H1 (cell line): ENCODE data around the gene ZFYVE19. TPM values are rescaled to one million over a fixed set of nuclear protein-coding genes. Genes with fewer than 3 reads are reported as not detected.

Source experiments
- CTCF ChIA-PET: fragments of 300-600 bp; sonication (Branson Sonifier 250); formaldehyde crosslinking; loops from one replicate; lab custom pipeline; 2021; ENCODE audit not compliant: partially characterized antibody; lab: Charles Lee
- POLR2A ChIA-PET: fragments of 300-600 bp; sonication (Branson Sonifier 250); formaldehyde crosslinking; loops from one replicate; lab custom pipeline; 2021; ENCODE audit warnings: inconsistent platforms; ENCODE audit not compliant: partially characterized antibody; lab: Charles Lee
- DNase-seq, 2 experiments: peaks; one replicate each; pipeline versions ENCODE4 v3.0.0 to v3.0.0-alpha.2; 2010 to 2022; ENCODE audit warnings: low spot score in 2 of 2, low read depth in 1 of 2, mixed read lengths in 1 of 2
- FAIRE-seq: peaks from 2 replicates; lab custom pipeline; 2011; peaks lifted over from hg19 to GRCh38; lab: Jason Lieb, UNC
- H2AFZ ChIP-seq: 2 replicates; pipeline ENCODE4 v1.8.1; 2012; ENCODE audit warnings: low read length, inconsistent platforms
- H2AK5ac ChIP-seq: 2 replicates; pipeline ENCODE4 v1.6.1; 2013; ENCODE audit warnings: low read depth, low read length
- H2BK120ac ChIP-seq: replicated peaks from 2 replicates; pipeline ENCODE3; 2013; ENCODE audit warnings: low read depth, low read length, inconsistent platforms
- H2BK12ac ChIP-seq: 2 replicates; pipeline ENCODE4 v1.6.1; 2013; ENCODE audit warnings: low read depth, low read length
- H2BK15ac ChIP-seq: 2 replicates; pipeline ENCODE4 v1.6.1; 2013; ENCODE audit warnings: low read length
- H2BK20ac ChIP-seq: 2 replicates; pipeline ENCODE4 v1.6.1; 2013; ENCODE audit warnings: low read length
- H2BK5ac ChIP-seq: 2 replicates; pipeline ENCODE4 v1.6.1; 2013; ENCODE audit warnings: low read depth, low read length
- H3K14ac ChIP-seq: 2 replicates; pipeline ENCODE4 v1.6.1; 2013; ENCODE audit warnings: inconsistent platforms; ENCODE audit not compliant: insufficient read length
- H3K18ac ChIP-seq: 2 replicates; pipeline ENCODE4 v1.6.1; 2013; ENCODE audit warnings: low read length; ENCODE audit errors: extremely low read depth
- H3K23ac ChIP-seq: 2 replicates; pipeline ENCODE4 v1.6.1; 2013; ENCODE audit warnings: inconsistent platforms; ENCODE audit not compliant: insufficient read length
- H3K23me2 ChIP-seq: 2 replicates; pipeline ENCODE4 v1.6.1; 2013; ENCODE audit warnings: low read depth, low read length
- H3K27ac ChIP-seq: 2 replicates; pipeline ENCODE4 v1.6.1; 2011; ENCODE audit warnings: low read depth, low read length, inconsistent platforms
- H3K27me3 ChIP-seq, 4 experiments: replicated peaks in 1 of 4; 1 replicate in 1 of 4; 2 replicates in 3 of 4; pipeline versions ENCODE4 v1.6.1 to v1.8.1; 2011 to 2013; ENCODE audit warnings: low read length in 3 of 4, mild to moderate bottlenecking in 3 of 4, inconsistent platforms in 2 of 4, mixed read lengths in 2 of 4, moderate library complexity in 1 of 4; ENCODE audit not compliant: control insufficient read depth in 3 of 4, insufficient read depth in 3 of 4; ENCODE audit errors: extremely low read depth in 1 of 4
- H3K36me3 ChIP-seq, 4 experiments: 2 replicates each; pipeline versions ENCODE4 v1.6.1 to v1.8.1; 2011 to 2013; ENCODE audit warnings: mild to moderate bottlenecking in 4 of 4, low read length in 3 of 4, moderate library complexity in 2 of 4, control low read depth in 1 of 4, inconsistent platforms in 1 of 4; ENCODE audit not compliant: insufficient read depth in 4 of 4, control insufficient read depth in 2 of 4
- H3K4ac ChIP-seq: replicated peaks from 2 replicates; pipeline ENCODE3; 2013; ENCODE audit warnings: low read length, low read depth, mixed read lengths, inconsistent platforms; ENCODE audit not compliant: insufficient read length
- H3K4me1 ChIP-seq, 4 experiments: replicated peaks in 1 of 4; 1 replicate in 1 of 4; 2 replicates in 3 of 4; pipeline versions ENCODE4 v1.6.1 to v1.8.1; 2011 to 2013; ENCODE audit warnings: low read length in 3 of 4, inconsistent platforms in 2 of 4, mixed read lengths in 1 of 4; ENCODE audit not compliant: insufficient read depth in 4 of 4, control insufficient read depth in 3 of 4
- H3K4me2 ChIP-seq, 2 experiments: 2 replicates each; pipeline versions ENCODE4 v1.6.1 to v1.8.1; 2011 to 2013; ENCODE audit warnings: low read depth in 2 of 2, low read length in 2 of 2, control low read depth in 1 of 2, inconsistent platforms in 1 of 2, mild to moderate bottlenecking in 1 of 2; ENCODE audit not compliant: insufficient read depth in 1 of 2
- H3K4me3 ChIP-seq, 4 experiments: fragments of 200-600, 300-600 bp in 1 of 4; sonication (generic), shearing (Covaris generic), sonication (Bioruptor Twin) in 1 of 4; 2 replicates each; pipeline versions ENCODE4 v1.5.1 to v1.8.1; 2011 to 2016; ENCODE audit warnings: low read length in 4 of 4, low read depth in 3 of 4, control low read depth in 2 of 4, inconsistent platforms in 2 of 4, mild to moderate bottlenecking in 2 of 4, mixed read lengths in 1 of 4, moderate library complexity in 1 of 4; ENCODE audit not compliant: insufficient read depth in 2 of 4; ENCODE audit errors: extremely low read depth in 1 of 4
- H3K56ac ChIP-seq: replicated peaks from 2 replicates; pipeline ENCODE3; 2013; ENCODE audit warnings: low read depth, mild to moderate bottlenecking, mixed read lengths, low read length, inconsistent platforms; ENCODE audit not compliant: insufficient read length
- H3K79me1 ChIP-seq: 2 replicates; pipeline ENCODE4 v1.6.1; 2013; ENCODE audit warnings: low read depth, low read length, control low read depth
- H3K79me2 ChIP-seq, 2 experiments: 2 replicates each; pipeline versions ENCODE4 v1.6.1 to v1.8.1; 2012 to 2013; ENCODE audit warnings: low read length in 2 of 2, mild to moderate bottlenecking in 2 of 2, inconsistent platforms in 1 of 2; ENCODE audit not compliant: insufficient read depth in 2 of 2, control insufficient read depth in 1 of 2
- H3K9ac ChIP-seq, 4 experiments: replicated peaks in 1 of 4; 1 replicate in 1 of 4; 2 replicates in 3 of 4; pipeline versions ENCODE4 v1.6.1 to v1.8.1; 2011 to 2013; ENCODE audit warnings: low read depth in 3 of 4, low read length in 3 of 4, control low read depth in 2 of 4, mild to moderate bottlenecking in 2 of 4, moderate library complexity in 2 of 4, inconsistent platforms in 1 of 4; ENCODE audit errors: extremely low read depth in 1 of 4
- H3K9me3 ChIP-seq, 2 experiments: 2 replicates each; pipeline versions ENCODE4 v1.6.1 to v1.8.1; 2012 to 2013; ENCODE audit warnings: mild to moderate bottlenecking in 2 of 2, moderate library complexity in 2 of 2, control low read depth in 1 of 2, inconsistent platforms in 1 of 2, low read depth in 1 of 2, low read length in 1 of 2, mixed read lengths in 1 of 2; ENCODE audit not compliant: insufficient read depth in 2 of 2
- H4K20me1 ChIP-seq, 2 experiments: replicated peaks in 1 of 2; 2 replicates each; pipeline versions ENCODE3 to v1.8.1; 2011 to 2013; ENCODE audit warnings: inconsistent platforms in 2 of 2, low read length in 2 of 2, mild to moderate bottlenecking in 1 of 2; ENCODE audit not compliant: insufficient read depth in 2 of 2, control insufficient read depth in 1 of 2
- H4K5ac ChIP-seq: 2 replicates; pipeline ENCODE4 v1.6.1; 2013; ENCODE audit warnings: low read length, low read depth, mixed read lengths, inconsistent platforms; ENCODE audit not compliant: insufficient read length
- H4K8ac ChIP-seq: 2 replicates; pipeline ENCODE4 v1.8.0; 2013; ENCODE audit warnings: mild to moderate bottlenecking, moderate library complexity, low read length, inconsistent platforms; ENCODE audit not compliant: insufficient read depth; ENCODE audit errors: extremely low read depth
- H4K91ac ChIP-seq: replicated peaks from 2 replicates; pipeline ENCODE3; 2013; ENCODE audit warnings: low read length, mixed read lengths, inconsistent platforms; ENCODE audit not compliant: insufficient read length
- CBX8 ChIP-seq: fragments of 300-800, 300-1000 bp; sonication (generic); IDR thresholded peaks from 2 replicates; pipeline ENCODE4 v1.7.1; 2016; ENCODE audit warnings: low read depth, low read length, borderline replicate concordance
- SAP30 ChIP-seq: fragments of 300-600 bp; sonication (generic); IDR thresholded peaks from 2 replicates; pipeline ENCODE4 v1.7.1; 2012; ENCODE audit warnings: low read length, moderate library complexity, mild to moderate bottlenecking, inconsistent platforms; ENCODE audit not compliant: insufficient read depth, insufficient replicate concordance
- SIN3A ChIP-seq, 2 experiments: IDR thresholded peaks in 1 of 2; conservative IDR thresholded peaks in 1 of 2; 2 replicates each; pipeline ENCODE4 v1.6.1; 2011 to 2012; ENCODE audit warnings: low read length in 2 of 2, improper control_type of control experiment in 1 of 2, low read depth in 1 of 2, mild to moderate bottlenecking in 1 of 2
- SUZ12 ChIP-seq: fragments of 200-600 bp; sonication (generic); IDR thresholded peaks from 2 replicates; pipeline ENCODE4 v1.6.1; 2012; ENCODE audit warnings: mild to moderate bottlenecking, inconsistent platforms, low read length, moderate library complexity, mixed read lengths
- WGBS, 2 experiments: shearing (Covaris generic) in 1 of 2; methylation state at CpG; one replicate each; pipeline versions ENCODE4 v1.1.6 to v1.1.7; 2013 to 2015; ENCODE audit warnings: low lambda C conversion rate in 2 of 2, mixed read lengths in 2 of 2, inconsistent platforms in 1 of 2, low coverage in 1 of 2, missing lambda C conversion rate in 1 of 2; ENCODE audit not compliant: insufficient replicate concordance in 2 of 2, insufficient coverage in 1 of 2, insufficient read length in 1 of 2; ENCODE audit errors: extremely low coverage in 1 of 2, missing lambda C conversion rate in 1 of 2; 5-methylcytosine and 5-hydroxymethylcytosine counted together
- polyA plus RNA-seq, 7 experiments: library from polyadenylated mRNA; depleted of rRNA in 3 of 7; stranded (reverse) in 5 of 7; unstranded in 2 of 7; fragments of >200 nt in 5 of 7; fragments of 200-250 nt in 2 of 7; gene quantifications; 1 replicate in 5 of 7; 2 replicates in 1 of 7; 4 replicates in 1 of 7; pipeline versions ENCODE4 v1.2.1 to v1.2.3, GENCODE V29; 2011 to 2013; ENCODE audit warnings: missing spikeins in 2 of 7, mixed read lengths in 2 of 7
- total RNA-seq: library from RNA; stranded (reverse); fragmentation: NEBNext Ultra II Directional; extraction: Animal tissue kit (Norgen Biotek cat#: 25700); gene quantifications from 2 replicates; pipeline ENCODE4 v1.2.1, GENCODE V29; 2021

ZFYVE19 gene
- total and polyA plus RNA-seq, 2 of the 8 experiments (the other 6 are each of a cell fraction or from before 2014, with no cell fraction given) = 11.2 to 21.8 TPM

DNA sequence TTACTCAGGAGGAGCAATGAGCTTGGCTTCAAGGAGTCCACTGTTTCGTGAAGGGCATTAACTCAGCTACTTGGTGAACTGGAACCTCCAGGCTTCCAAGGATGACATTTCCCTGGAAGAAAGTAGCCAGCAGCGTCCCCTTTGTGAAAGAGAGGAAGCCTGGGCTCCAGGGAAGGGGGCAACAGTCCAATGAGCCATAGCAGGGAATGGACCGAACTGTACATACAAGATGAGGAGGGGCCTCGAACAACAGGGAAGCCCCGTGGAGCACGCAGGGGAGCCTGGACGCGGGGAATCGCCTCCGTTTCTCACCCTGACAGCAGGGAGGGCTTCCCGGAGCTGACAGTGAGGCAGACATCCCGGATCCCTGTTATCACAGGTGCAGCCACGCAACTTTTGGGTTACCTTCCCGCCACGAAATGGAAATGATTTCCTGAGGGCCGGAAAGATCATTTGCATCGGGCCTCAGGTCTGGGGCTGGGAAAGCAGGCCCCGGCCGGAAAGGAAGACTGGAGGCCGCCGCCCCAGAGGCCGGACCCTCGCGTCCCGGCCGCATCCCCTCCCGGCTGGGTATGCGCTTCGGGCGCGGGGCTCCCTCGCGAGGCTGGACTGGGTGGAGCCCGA, 36.5 kb downstream of the ZFYVE19 start:
- H3K18ac ChIP-seq = no peak overlapping the region
- H3K56ac ChIP-seq = no peak overlapping the region
- no peak overlapping the region for H2BK20ac ChIP-seq
- no peak overlapping the region for H3K14ac ChIP-seq
- no peak overlapping the region for H2BK15ac ChIP-seq
- peaks cover 0 to 26% (median 15%) of the 10 kb centered on the region in 4 experiments; a peak in 6 of 7 replicates for H3K4me1 ChIP-seq
- no peak overlapping the region for H2AK5ac ChIP-seq
- H3K4me3 ChIP-seq = peak overlapping the region; percentile 65 to 88 (median 76)
- FAIRE-seq (no peak), DNase-seq (no peak)
- 10% methylated on average over 31 of the region's 34 CpGs; no CpG with 5 or more reads in 1 of the 2 experiments for WGBS, 2 experiments
- CTCF ChIA-PET = interaction anchor here (0.9 to 14.5 kb wide), 9 partner anchors 10 to 111 kb away, joined by 3 to 157 read pairs (median 5); no protein-coding TSS in a partner anchor
- POLR2A ChIA-PET = interaction anchor here (0.7 to 3.1 kb wide), 30 partner anchors 10 to 404 kb away, joined by 3 to 37 read pairs (median 5); partner anchors contain the start of genes CHAC1, DNAJC17, GCHFR and PPP1R14D
- peaks cover 0 to 4% (median under 1%) of the 10 kb centered on the region in 4 experiments; a peak in 4 of 8 replicates for H3K36me3 ChIP-seq
- H3K23ac ChIP-seq = no peak overlapping the region
- TF ChIP-seq SUZ12 (peak; percentile 30; the same call in 1 of the 2 replicates), SAP30 (peak; percentile 60), SIN3A (conservative IDR thresholded peaks at IDR 0.05 in 1 of 2, IDR thresholded peaks at IDR 0.05 in 1 of 2; ENCODE audit: low read depth in 1 of 2, low read length in 2 of 2) (peak in 1 of 2 experiments; percentile 10; a peak in 1 of 4 replicates), CBX8 (no peak)
- H4K8ac ChIP-seq = peak overlapping the region; percentile 83; the same call in 1 of the 2 replicates
- peaks cover 13% of the 10 kb centered on the region for H3K23me2 ChIP-seq
- H3K27me3 ChIP-seq = peaks cover 0 to 2% (median 0%) of the 10 kb centered on the region in 4 experiments; a peak in 1 of 7 replicates
- H2AFZ ChIP-seq = 0 out of 2 replicates have a peak overlapping the region, but pooled peaks have one; percentile 56
- peak overlapping the region; percentile 16 to 93 (median 74); a peak in 5 of 7 replicates for H3K9ac ChIP-seq
- peak overlapping the region; percentile 44; the same call in 1 of the 2 replicates for H2BK5ac ChIP-seq
- H4K91ac ChIP-seq = no peak overlapping the region
- no peak overlapping the region for H4K5ac ChIP-seq
- peak overlapping the region; percentile 82; the same call in 1 of the 2 replicates for H3K27ac ChIP-seq
- no peak overlapping the region for H2BK120ac ChIP-seq
- H2BK12ac ChIP-seq = no peak overlapping the region
- peak overlapping the region; percentile 85 to 96 for H3K4me2 ChIP-seq
- H4K20me1 ChIP-seq = peaks cover 5 to 18% of the 10 kb centered on the region in 2 experiments
- peaks cover 0 to 38% of the 10 kb centered on the region in 2 experiments; a peak in 3 of 4 replicates for H3K79me2 ChIP-seq
- H3K79me1 ChIP-seq = peaks cover 24% of the 10 kb centered on the region
- no peaks in the 10 kb centered on the region for H3K9me3 ChIP-seq
- H3K4ac ChIP-seq = no peak overlapping the region
